ENCODE measurements around the gene DIO3.

DIO3 gene

GRCh38 chr14:101600336-101600890 lies 39.1 kb downstream of the DIO3 start:
- DNase-seq: no peak

- no peak for DNase-seq
Measured at GRCh38 chr14:101600891-101601605, 39.8 kb downstream of the DIO3 start.

DNA sequence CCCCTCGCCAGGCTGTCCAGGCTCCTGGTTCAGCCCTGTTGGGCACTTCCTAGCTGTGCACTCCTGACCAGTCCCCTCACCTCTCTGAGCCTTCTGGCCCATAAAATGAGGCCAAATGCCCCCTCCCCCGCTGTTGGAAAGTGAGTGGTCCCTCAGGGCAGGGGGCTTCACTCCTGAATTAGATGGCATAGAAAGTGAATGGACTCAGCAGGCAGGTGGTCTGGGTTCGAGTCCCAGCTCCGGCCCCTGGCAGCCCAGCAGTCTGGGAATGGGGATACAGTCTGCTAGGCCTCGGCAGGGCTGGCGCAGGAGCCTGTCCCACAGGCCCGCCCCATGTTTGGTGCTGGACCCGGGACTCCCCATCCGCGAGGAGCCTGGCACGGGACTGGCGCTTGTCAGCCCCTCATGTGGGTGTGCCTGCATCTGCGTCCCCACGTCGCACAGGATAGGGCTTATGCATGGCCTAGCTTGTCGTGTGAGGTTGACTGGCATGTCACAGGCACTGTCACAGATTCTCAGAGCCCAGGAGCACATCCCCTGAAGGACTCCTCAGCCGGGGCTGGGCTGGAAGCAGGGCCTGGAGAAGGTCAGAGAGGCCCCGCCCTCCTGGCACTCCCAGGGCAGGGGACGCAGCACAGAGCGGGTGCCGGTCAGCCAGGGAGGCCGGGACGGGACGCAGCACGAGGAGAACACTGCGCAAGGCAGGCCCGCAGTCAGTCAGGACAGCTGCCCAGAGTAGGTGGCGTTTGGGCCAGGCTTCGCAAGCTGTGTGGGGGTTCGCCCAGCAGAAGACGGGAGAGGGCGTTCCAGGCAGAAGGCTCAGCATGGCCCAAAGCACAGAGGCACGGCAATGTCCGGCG lies 40.5 kb downstream of the DIO3 start:
- no peak for DNase-seq

DNA sequence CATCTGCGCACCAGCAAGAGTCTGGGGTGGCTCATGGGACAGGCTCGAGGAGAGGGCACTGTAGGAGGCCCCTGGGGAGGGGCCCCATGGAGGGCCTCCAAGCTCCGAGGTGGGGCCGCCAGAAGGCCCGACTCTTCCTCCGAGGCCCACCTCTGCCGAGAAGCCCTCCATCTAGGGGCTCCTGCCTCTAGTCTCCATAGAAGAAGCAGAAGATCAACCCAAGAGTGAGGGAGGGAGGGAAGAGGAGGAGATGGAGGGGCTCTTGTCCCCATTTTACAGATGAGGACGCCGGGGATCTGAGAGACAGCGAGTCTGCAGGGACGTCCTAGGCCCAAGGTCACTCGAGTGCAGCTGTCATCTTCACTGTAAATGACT lies 41.2 kb downstream of the DIO3 start:
- DNase-seq: no peak

DNA sequence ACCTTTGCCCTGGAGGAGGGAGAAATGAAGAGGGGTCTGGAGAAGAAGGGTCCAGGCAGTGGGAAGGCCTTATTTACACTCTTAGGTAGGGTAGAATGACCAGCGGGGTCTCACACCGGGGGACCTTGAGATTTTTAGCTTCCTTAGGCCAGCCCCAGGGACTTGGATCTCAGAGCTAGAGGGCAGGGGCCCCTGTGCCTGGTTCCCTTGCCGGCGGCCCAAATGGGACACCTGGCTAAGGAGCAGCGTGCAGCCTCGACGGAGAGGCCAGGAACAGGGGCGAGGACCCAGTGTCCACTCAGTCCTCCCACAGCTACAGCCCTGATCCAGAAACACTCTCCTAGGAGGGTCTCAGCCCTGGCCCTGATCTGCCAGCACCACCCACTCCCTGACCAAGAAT lies 41.8 kb downstream of the DIO3 start:
- no peak for DNase-seq

DNA sequence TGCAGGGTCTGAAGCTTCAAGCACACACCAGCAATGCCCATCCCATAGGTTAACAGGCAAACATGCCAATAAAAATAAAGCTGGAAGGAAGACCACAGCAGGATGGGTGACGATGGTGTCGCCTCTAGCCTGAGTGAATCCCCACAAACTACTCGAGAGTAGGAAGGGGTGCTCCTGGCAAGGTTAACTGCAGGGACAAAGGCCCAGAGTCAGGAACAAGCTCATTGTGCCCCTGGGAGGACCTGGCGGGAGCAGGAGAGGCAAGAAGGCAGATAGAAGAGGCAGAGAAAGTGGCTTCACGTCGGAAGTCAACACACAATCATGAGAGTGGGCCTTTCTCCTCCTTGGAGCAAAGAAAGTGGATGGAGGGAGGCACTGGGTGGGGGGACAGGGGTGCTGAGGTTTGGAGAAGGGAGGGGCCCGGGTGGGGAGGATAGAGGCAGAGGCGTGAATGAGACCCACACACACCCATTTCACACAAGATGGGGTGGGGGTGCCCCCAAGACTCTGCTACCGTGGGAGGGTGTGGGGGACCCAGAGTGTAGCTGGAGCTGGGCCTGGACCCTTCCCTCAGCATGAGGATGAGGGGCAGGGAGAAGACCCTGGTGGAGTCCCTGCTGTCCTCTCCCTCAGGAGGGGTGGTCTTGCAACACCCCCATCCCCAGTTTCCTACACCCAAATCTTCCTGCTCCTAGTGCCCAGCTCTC lies 43.1 kb downstream of the DIO3 start:
- DNase-seq: no peak

- DNase-seq: no peak
Measured at GRCh38 chr14:101604935-101605780, 43.9 kb downstream of the DIO3 start.

DNA sequence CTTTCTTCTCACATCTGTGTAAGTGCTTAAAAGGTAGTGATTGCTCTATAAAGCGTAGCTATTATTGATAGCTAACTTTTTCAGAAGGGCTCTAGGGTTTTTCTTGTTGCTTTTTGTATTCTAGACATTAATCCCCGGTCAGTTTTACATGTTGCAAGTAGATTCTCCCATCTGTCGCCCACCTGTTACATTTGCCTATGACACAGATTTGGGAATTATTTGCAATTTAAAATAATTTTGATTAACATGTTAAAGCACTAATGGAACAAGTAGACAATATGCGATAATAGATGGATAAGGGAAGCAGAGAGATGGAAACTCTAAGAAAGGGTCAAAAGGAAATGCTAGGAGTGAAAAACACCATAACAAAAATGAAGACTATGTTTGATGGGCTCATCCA lies 44.5 kb downstream of the DIO3 start:
- no peak for DNase-seq
